GM12801 (cell line): Measurements from ENCODE around the gene CLTA.

ENCODE experiments used
- CTCF ChIP-seq: IDR thresholded peaks from one replicate; pipeline ENCODE4 v1.5.1; 2011; ENCODE audit warnings: control low read depth; ENCODE audit not compliant: insufficient read length; ENCODE audit errors: extremely low read depth

Gene CLTA

DNA sequence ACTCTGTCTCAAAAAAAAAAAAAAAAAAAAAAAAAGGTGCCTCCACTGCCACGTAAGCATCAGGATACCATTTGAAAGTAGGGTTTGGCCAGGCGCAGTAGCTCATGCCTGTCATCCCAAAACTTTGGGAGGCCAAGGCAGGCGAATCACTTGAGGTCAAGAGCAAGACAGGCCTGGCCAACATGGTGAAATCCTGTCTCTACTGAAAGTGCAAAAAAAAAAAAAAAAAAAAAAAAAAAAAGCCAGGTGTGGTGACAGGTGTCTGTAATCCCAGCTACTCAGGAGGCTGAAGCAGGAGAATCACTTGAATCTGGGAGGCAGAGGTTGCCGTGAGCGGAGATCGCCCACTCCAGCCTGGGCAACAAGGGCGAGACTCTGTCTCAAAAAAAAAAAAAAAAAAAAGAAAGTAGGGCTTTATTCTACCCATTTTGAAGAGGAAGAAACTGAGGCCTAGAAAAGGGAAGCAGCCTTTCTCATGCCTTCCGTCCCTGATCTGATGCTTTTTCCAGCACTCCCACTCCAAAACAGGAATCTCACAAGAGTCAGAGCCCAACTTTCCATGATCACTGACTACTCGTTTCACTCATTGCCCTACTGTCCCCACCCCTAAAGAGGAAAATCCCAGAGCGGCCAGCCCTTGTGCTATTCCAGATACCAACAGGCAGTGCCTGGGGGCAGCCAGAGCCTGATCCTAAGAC, 37.8 kb upstream of the CLTA start:
- no peak for TF ChIP-seq CTCF

GRCh38 chr9:36153746-36154145, 37.0 kb upstream of the CLTA start:
- TF ChIP-seq CTCF: no peak

GRCh38 chr9:36154331-36154952, 36.3 kb upstream of the CLTA start:
- TF ChIP-seq CTCF: no peak

DNA sequence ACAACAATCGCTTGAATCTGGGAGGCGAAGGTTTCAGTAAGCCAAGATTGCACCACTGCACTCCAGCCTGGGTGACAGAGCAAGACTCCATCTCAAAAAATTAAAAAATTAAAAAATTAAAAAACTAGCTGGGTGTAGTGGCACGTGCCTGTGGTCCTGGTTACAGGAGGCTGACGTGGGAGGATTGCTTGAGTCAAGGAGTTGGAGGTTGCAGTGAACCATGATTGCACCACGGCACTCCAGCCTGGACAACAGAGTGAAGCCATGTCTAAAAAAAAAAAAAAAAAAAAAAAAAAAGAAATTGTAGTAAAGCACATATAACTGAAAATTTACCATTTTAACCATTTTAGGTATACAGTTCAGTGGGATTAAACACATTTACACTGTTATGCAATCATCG, 34.6 kb upstream of the CLTA start:
- TF ChIP-seq CTCF: no peak

- TF ChIP-seq CTCF: no peak
Measured at GRCh38 chr9:36158122-36158521, 32.6 kb upstream of the CLTA start.

- no peak for TF ChIP-seq CTCF
Measured at GRCh38 chr9:36158917-36159316, 31.8 kb upstream of the CLTA start.

DNA sequence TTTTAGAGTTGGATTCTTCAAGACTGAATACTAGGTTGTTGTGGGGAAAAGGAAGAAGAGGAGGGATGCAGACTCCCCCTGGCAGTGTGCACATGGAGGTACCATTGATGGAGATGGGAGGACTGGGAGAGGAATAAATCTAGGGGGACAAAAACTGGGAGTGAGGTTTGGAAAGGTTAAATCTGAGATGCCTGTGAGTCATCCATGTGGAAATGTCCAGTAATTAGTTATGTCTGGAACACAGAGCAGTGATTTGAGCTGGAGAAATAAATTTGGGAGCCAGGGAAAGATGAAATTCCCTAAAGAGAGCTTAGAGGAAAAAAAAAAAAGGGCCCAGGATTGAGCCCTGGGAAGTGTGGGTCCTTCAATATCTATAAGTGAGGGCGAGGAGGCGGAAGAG, 29.5 kb upstream of the CLTA start:
- no peak for TF ChIP-seq CTCF
